GM21515 (cell line): ENCODE data around the gene NKTR.
A peak's percentile ranks its signal among the peaks of the same experiment; 100 is the strongest.
"Not testable (repeated sequence)": the region's sequence is repeated elsewhere in the genome, so short reads cannot be mapped to it uniquely, and the experiment has no call there.

Experiments used
- ATAC-seq: cut with Tn5 transposase; IDR thresholded peaks from one replicate; pipeline ENCODE4 v1.9.1; 2021; ENCODE audit not compliant: unreplicated experiment

NKTR gene

GRCh38 chr3:42593635-42594034, 6.9 kb upstream of the NKTR start:
- no peak for ATAC-seq

GRCh38 chr3:42595682-42596081, 4.8 kb upstream of the NKTR start:
- no peak for ATAC-seq

- not testable (repeated sequence) for ATAC-seq
Measured at GRCh38 chr3:42597098-42597497, 3.4 kb upstream of the NKTR start.

GRCh38 chr3:42600958-42601675, 631 bp downstream of the NKTR start:
- ATAC-seq: peak; percentile 31

GRCh38 chr3:42601896-42602581, 1.6 kb downstream of the NKTR start:
- no peak for ATAC-seq

- ATAC-seq: no peak
Measured at GRCh38 chr3:42602961-42603360, 2.5 kb downstream of the NKTR start.

- ATAC-seq: no peak
Measured at GRCh38 chr3:42605546-42606173, 5.2 kb downstream of the NKTR start.

- no peak for ATAC-seq
Measured at GRCh38 chr3:42608581-42608980, 8.1 kb downstream of the NKTR start.

- ATAC-seq: no peak
Measured at GRCh38 chr3:42610976-42611375, 10.5 kb downstream of the NKTR start.

- no peak for ATAC-seq
Measured at GRCh38 chr3:42612217-42612616, 11.7 kb downstream of the NKTR start.

GRCh38 chr3:42612928-42613327, 12.4 kb downstream of the NKTR start:
- no peak for ATAC-seq

GRCh38 chr3:42613462-42613861, 13.0 kb downstream of the NKTR start:
- no peak for ATAC-seq

GRCh38 chr3:42631620-42632019, 31.1 kb downstream of the NKTR start:
- ATAC-seq: no peak

- ATAC-seq: no peak
Measured at GRCh38 chr3:42632146-42632545, 31.7 kb downstream of the NKTR start.

- no peak for ATAC-seq
Measured at GRCh38 chr3:42633544-42633943, 33.1 kb downstream of the NKTR start.

- ATAC-seq: no peak
Measured at GRCh38 chr3:42635111-42635510, 34.6 kb downstream of the NKTR start.

- ATAC-seq: no peak
Measured at GRCh38 chr3:42637001-42637400, 36.5 kb downstream of the NKTR start.

GRCh38 chr3:42638339-42638842, 37.9 kb downstream of the NKTR start:
- ATAC-seq: no peak

GRCh38 chr3:42639192-42639591, 38.7 kb downstream of the NKTR start:
- ATAC-seq: no peak

GRCh38 chr3:42640129-42640528, 39.6 kb downstream of the NKTR start:
- ATAC-seq: no peak

GRCh38 chr3:42640771-42641370, 40.4 kb downstream of the NKTR start:
- no peak for ATAC-seq
